Prostate gland (tissue), 2 donors: ENCODE data around the gene L3MBTL4. TPM values are rescaled to one million over a fixed set of nuclear protein-coding genes. Genes with fewer than 3 reads are reported as not detected.
"Not testable (repeated sequence)": the region's sequence is repeated elsewhere in the genome, so short reads cannot be mapped to it uniquely, and the experiment has no call there.

Source experiments
- DNase-seq: peaks from one replicate; pipeline ENCODE4 v3.0.0-alpha.2; 2019; ENCODE audit warnings: low spot score
- H3K27ac ChIP-seq, 2 donors: fragments of 200-600 bp; sonication (generic); 2 replicates each; pipeline ENCODE4 v1.5.1; 2017 to 2019
- H3K27me3 ChIP-seq: fragments of 200-600 bp; sonication (generic); replicated peaks from 2 replicates; pipeline ENCODE4 v1.5.1; 2019; ENCODE audit not compliant: insufficient read depth
- H3K36me3 ChIP-seq, 2 donors: fragments of 200-600 bp; sonication (generic); 1 replicate in 1 of 2; 2 replicates in 1 of 2; pipeline versions ENCODE4 v1.5.1 to v1.8.1; 2017 to 2019
- H3K4me1 ChIP-seq: fragments of 200-600 bp; sonication (generic); replicated peaks from 2 replicates; pipeline ENCODE4 v1.5.1; 2019
- H3K4me3 ChIP-seq, 2 donors: fragments of 200-600 bp; sonication (generic); 2 replicates each; pipeline ENCODE4 v1.5.1; 2017 to 2019
- H3K9me3 ChIP-seq: fragments of 200-600 bp; sonication (generic); 2 replicates; pipeline ENCODE4 v1.5.1; 2017
- POLR2A ChIP-seq: fragments of 450-650 bp; IDR thresholded peaks from one replicate; pipeline ENCODE4 v1.6.1; 2016; ENCODE audit warnings: antibody characterized with exemption, mild to moderate bottlenecking
- POLR2AphosphoS5 ChIP-seq: sonication (generic); formaldehyde crosslinking; IDR thresholded peaks from one replicate; pipeline ENCODE4 v1.6.1; 2017; ENCODE audit warnings: antibody characterized with exemption
- WGBS: methylation state at CpG from one replicate; pipeline ENCODE4 v1.1.5; 2018; 5-methylcytosine and 5-hydroxymethylcytosine counted together
- intact Hi-C: fragments of 100-400 bp; cut with DNase I; formaldehyde crosslinking; loops from one replicate; pipeline ENCODE4 v1.14.2; 2022
- total RNA-seq, 2 donors: library from RNA; depleted of rRNA; stranded (reverse); fragments of >200 nt; gene quantifications; one replicate each; pipeline ENCODE4 v1.1.0, GENCODE V29; 2016
- TF ChIP-seq, protein P1 (sequence below), 4 experiments: fragments of 200-600 bp in 2 of 4; fragments of 450-650 bp in 2 of 4; sonication (generic) in 2 of 4; IDR thresholded peaks; 1 replicate in 3 of 4; 2 replicates in 1 of 4; pipeline ENCODE4 v1.5.1; 2016 to 2019; ENCODE audit warnings: antibody characterized with exemption in 4 of 4, mild to moderate bottlenecking in 2 of 4, moderate library complexity in 2 of 4

L3MBTL4 gene
- total RNA-seq, 2 donors from 2014 or later = 3.5 to 20.5 TPM

DNA sequence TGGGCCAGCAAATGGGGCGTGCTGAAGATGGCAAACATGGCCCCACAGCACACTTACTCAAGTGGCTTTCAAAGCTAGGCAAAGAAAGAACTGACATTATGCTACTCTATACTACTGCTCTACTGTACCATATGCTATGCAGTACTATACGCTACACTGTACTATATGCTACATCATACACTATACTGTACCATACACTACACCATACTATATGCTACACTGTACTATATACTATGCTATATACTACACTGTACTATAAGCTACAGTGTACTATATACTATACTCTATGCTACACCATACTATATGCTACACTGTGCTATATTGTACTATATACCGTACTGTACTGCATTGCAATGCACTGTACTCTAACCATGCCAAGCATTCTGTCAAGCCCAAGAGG, 275.7 kb downstream of the L3MBTL4 start:
- Histone ChIP-seq H3K27ac (no peak overlapping the region), H3K36me3 (no peaks in the 10 kb centered on the region), H3K27me3 (no peaks in the 10 kb centered on the region), H3K4me1 (no peaks in the 10 kb centered on the region), H3K9me3 (no peaks in the 10 kb centered on the region), H3K4me3 (no peak overlapping the region)
- no peak for DNase-seq
- intact Hi-C loops = no loop called here
- TF ChIP-seq POLR2A (no peak), POLR2AphosphoS5 (no peak)
- TF ChIP-seq, protein P1, sequence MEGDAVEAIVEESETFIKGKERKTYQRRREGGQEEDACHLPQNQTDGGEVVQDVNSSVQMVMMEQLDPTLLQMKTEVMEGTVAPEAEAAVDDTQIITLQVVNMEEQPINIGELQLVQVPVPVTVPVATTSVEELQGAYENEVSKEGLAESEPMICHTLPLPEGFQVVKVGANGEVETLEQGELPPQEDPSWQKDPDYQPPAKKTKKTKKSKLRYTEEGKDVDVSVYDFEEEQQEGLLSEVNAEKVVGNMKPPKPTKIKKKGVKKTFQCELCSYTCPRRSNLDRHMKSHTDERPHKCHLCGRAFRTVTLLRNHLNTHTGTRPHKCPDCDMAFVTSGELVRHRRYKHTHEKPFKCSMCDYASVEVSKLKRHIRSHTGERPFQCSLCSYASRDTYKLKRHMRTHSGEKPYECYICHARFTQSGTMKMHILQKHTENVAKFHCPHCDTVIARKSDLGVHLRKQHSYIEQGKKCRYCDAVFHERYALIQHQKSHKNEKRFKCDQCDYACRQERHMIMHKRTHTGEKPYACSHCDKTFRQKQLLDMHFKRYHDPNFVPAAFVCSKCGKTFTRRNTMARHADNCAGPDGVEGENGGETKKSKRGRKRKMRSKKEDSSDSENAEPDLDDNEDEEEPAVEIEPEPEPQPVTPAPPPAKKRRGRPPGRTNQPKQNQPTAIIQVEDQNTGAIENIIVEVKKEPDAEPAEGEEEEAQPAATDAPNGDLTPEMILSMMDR (IDR thresholded peaks at IDR 0.05) = no peak
- 96% methylated on average over 3 of the region's 3 CpGs for WGBS

DNA sequence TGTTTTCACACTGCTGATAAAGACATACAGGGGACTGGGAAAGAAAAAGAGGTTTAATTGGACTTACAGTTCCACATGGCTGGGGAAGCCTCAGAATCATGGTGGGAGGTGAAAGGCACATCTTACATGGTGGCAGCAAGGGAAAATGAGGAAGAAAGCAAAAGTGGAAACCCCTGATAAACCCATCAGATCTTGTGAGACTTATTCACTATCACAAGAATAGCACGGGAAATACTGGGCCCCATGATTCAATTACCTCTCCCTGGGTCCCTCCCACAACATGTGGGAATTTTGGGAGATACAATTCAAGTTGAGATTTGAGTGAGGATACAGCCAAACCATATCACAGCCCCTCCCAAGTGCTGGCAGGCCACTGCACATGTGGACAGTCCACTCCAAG, 278.8 kb downstream of the L3MBTL4 start:
- H3K27ac ChIP-seq, intact Hi-C loops, H3K9me3 ChIP-seq, DNase-seq, H3K4me1 ChIP-seq, H3K27me3 ChIP-seq, H3K4me3 ChIP-seq, H3K36me3 ChIP-seq: not testable (repeated sequence)
- WGBS = 95% methylated on average over 1 of the region's 1 CpG

DNA sequence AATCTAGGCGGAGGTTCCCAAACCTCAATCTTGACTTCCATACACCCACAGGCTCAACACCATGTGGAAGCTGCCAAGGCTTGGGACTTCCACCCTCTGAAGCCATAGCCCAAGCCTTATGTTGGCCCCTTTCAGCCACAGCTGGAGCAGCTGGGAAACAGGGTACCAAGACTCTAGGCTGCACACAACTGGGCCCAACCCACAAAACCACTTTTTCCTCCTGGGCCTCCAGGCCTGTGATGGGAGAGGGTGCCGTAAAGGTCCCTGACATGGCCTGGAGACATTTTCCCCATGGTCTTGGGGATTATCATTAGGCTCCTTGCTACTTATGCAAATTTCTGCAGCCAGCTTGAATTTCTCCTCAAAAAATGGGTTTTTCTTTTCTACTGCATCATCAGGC, 279.7 kb downstream of the L3MBTL4 start:
- intact Hi-C loops, H3K4me3 ChIP-seq, H3K27me3 ChIP-seq, H3K9me3 ChIP-seq, H3K27ac ChIP-seq, DNase-seq, H3K4me1 ChIP-seq, H3K36me3 ChIP-seq: not testable (repeated sequence)
- WGBS = 93% methylated on average over 2 of the region's 2 CpGs

DNA sequence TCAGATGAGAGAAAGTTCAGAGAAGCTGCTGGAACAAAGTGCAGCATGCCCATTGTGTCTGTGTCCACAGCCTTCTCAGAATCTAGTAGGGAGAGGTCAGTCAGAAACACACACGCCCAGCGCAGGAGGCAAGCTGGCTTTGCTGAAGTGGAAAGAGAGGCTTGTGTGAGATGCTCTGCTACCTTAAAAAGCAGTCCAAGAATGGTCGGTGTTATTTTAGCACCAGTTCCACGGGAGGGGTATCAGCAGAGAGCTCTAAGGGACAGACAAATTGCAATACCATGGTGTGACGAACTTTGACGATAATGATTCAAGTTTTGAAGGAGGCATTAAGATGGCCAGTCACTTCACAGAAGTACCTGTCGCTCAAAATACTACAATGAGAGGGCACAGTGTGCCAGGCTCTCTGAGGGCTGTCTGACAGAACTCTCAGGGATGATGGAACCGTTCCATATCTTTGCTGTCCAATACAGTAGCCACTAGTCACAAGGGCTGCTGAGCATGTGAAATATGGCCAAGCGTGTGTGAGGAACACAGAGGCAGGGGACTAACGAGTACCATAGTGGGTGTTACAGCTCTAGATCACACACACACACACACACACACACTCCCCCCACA, 281.9 kb downstream of the L3MBTL4 start:
- Histone ChIP-seq H3K4me1 (no peaks in the 10 kb centered on the region), H3K9me3 (no peaks in the 10 kb centered on the region), H3K27ac (no peak overlapping the region), H3K36me3 (no peaks in the 10 kb centered on the region), H3K4me3 (no peak overlapping the region), H3K27me3 (no peaks in the 10 kb centered on the region)
- 91% methylated on average over 10 of the region's 10 CpGs for WGBS
- no peak for DNase-seq
- TF ChIP-seq POLR2AphosphoS5 (no peak), POLR2A (no peak)
- TF ChIP-seq, protein P1 (IDR thresholded peaks at IDR 0.05) = no peak
- intact Hi-C loops = no loop called here

DNA sequence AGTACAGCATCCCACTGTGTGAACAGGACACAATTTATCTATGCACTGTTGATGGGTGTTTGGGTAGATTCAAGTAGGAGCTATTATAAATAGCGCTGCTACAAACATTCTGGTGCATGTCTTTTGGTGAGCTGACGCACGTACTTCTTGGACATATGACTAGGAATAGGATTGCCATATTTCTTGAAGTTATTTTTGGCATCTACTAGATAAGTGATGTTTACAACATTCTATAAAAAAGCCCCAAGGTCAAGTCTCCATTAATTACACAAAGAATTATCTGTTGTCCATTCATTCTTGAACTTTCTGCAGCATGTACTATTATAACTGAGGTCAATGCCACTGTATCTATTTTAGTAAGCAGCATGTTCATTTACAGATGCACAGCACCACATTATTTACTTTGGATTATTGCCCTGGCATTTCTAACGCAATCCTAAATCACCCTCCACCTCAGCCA, 293.9 kb downstream of the L3MBTL4 start:
- H3K4me3 ChIP-seq = no peak overlapping the region
- no peak overlapping the region for H3K27ac ChIP-seq
- no peaks in the 10 kb centered on the region for H3K9me3 ChIP-seq
- no peak for DNase-seq
- H3K36me3 ChIP-seq = no peaks in the 10 kb centered on the region
- intact Hi-C loops = no loop called here
- WGBS = 69% methylated on average over 4 of the region's 4 CpGs
- TF ChIP-seq POLR2AphosphoS5 = no peak
- TF ChIP-seq, protein P1 (IDR thresholded peaks at IDR 0.05) = no peak
- TF ChIP-seq POLR2A = no peak
- no peaks in the 10 kb centered on the region for H3K4me1 ChIP-seq
- no peaks in the 10 kb centered on the region for H3K27me3 ChIP-seq

DNA sequence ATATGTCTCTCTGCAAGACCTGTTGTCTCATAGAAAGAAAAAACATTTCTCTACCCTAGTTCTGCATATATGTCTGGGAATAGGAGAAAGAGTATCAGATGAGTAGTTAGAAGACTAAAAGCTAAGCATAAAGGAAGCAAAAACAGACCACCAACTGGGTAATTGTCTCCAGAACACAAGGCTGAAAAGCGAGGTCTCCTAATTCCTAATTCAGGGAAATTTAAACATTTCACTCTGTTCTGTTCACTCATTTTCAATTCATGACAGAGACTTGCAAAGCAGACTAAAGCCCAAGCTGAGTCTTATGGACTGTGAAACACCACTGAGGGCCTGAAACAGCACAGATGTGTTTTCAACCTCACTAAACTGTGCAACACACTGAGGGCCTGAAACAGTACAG, 294.9 kb downstream of the L3MBTL4 start:
- 78% methylated on average over 1 of the region's 1 CpG for WGBS
- H3K4me1 ChIP-seq = no peaks in the 10 kb centered on the region
- no peak overlapping the region for H3K27ac ChIP-seq
- no peak for TF ChIP-seq POLR2AphosphoS5
- no peak for TF ChIP-seq POLR2A
- TF ChIP-seq, protein P1 (IDR thresholded peaks at IDR 0.05) = no peak
- no peak for DNase-seq
- no peak overlapping the region for H3K4me3 ChIP-seq
- no peaks in the 10 kb centered on the region for H3K36me3 ChIP-seq
- intact Hi-C loops = no loop called here
- no peaks in the 10 kb centered on the region for H3K27me3 ChIP-seq
- no peaks in the 10 kb centered on the region for H3K9me3 ChIP-seq
